Neural progenitor cell (in vitro differentiated cells): ENCODE measurements around the gene INO80.

ENCODE experiments used
- CTCF ChIP-seq: fragments of 200-600 bp; sonication (generic); IDR thresholded peaks from 2 replicates; pipeline ENCODE4 v1.5.1; 2017; ENCODE audit warnings: antibody characterized with exemption, mild to moderate bottlenecking
- EZH2 ChIP-seq: fragments of 200-600 bp; sonication (generic); IDR thresholded peaks from 2 replicates; pipeline ENCODE4 v1.6.1; 2017; ENCODE audit warnings: antibody characterized with exemption, mild to moderate bottlenecking, moderate library complexity
- EZH2phosphoT487 ChIP-seq: fragments of 200-600 bp; sonication (generic); IDR thresholded peaks from 2 replicates; pipeline ENCODE4 v1.6.1; 2017; ENCODE audit warnings: antibody characterized with exemption

GRCh38 chr15:40960151-40960885 is 155.8 kb downstream of the INO80 start:
- TF ChIP-seq CTCF (no peak), EZH2 (no peak), EZH2phosphoT487 (no peak)
